H9 (cell line): ENCODE measurements around the gene NKAIN1. TPM values are rescaled to one million over a fixed set of nuclear protein-coding genes. Genes with fewer than 3 reads are reported as not detected.

Source experiments
- DNase-seq: peaks from one replicate; pipeline ENCODE4 v3.0.0-alpha.2; 2017
- H2AFZ ChIP-seq: one replicate; pipeline ENCODE4 v1.6.1; 2013; ENCODE audit warnings: mild to moderate bottlenecking, low read length, control low read depth, moderate library complexity
- H2AK5ac ChIP-seq: 2 replicates; pipeline ENCODE4 v1.6.1; 2013; ENCODE audit warnings: low read length, control low read depth, mixed read lengths; ENCODE audit not compliant: insufficient read length
- H2BK120ac ChIP-seq: one replicate; pipeline ENCODE4 v1.6.1; 2013; ENCODE audit warnings: low read depth, mild to moderate bottlenecking, low read length, control low read depth, inconsistent platforms; ENCODE audit not compliant: poor library complexity, severe bottlenecking
- H2BK12ac ChIP-seq: 2 replicates; pipeline ENCODE4 v1.6.1; 2013; ENCODE audit warnings: low read length, control low read depth, mixed read lengths, low read depth; ENCODE audit not compliant: insufficient read length
- H2BK15ac ChIP-seq: 2 replicates; pipeline ENCODE4 v1.6.1; 2013; ENCODE audit warnings: low read depth, low read length, control low read depth
- H2BK20ac ChIP-seq: one replicate; pipeline ENCODE4 v1.6.1; 2013; ENCODE audit warnings: low read depth, mild to moderate bottlenecking, low read length, control low read depth, inconsistent platforms; ENCODE audit not compliant: poor library complexity, severe bottlenecking
- H2BK5ac ChIP-seq: 2 replicates; pipeline ENCODE4 v1.6.1; 2013; ENCODE audit warnings: low read length, control low read depth, mixed read lengths; ENCODE audit not compliant: insufficient read length
- H3K14ac ChIP-seq: 2 replicates; pipeline ENCODE4 v1.6.1; 2013; ENCODE audit warnings: low read length, control low read depth; ENCODE audit not compliant: insufficient read depth
- H3K18ac ChIP-seq: 2 replicates; pipeline ENCODE4 v1.6.1; 2013; ENCODE audit warnings: low read depth, mild to moderate bottlenecking, mixed read lengths, low read length, control low read depth; ENCODE audit not compliant: insufficient read length
- H3K23ac ChIP-seq: 2 replicates; pipeline ENCODE4 v1.6.1; 2013; ENCODE audit warnings: low read length, control low read depth, mixed read lengths, low read depth; ENCODE audit not compliant: insufficient read length
- H3K23me2 ChIP-seq: 2 replicates; pipeline ENCODE4 v1.6.1; 2013; ENCODE audit warnings: low read depth, mild to moderate bottlenecking, mixed read lengths, low read length, control low read depth; ENCODE audit not compliant: insufficient read length, poor library complexity, severe bottlenecking
- H3K27ac ChIP-seq: 2 replicates; pipeline ENCODE4 v1.5.1; 2013; ENCODE audit warnings: low read length, control low read depth, mixed read lengths, low read depth; ENCODE audit not compliant: insufficient read length
- H3K27me3 ChIP-seq: 2 replicates; pipeline ENCODE4 v1.6.1; 2013; ENCODE audit warnings: low read length, control low read depth, inconsistent platforms; ENCODE audit not compliant: insufficient read depth
- H3K4ac ChIP-seq: 2 replicates; pipeline ENCODE4 v1.6.1; 2013; ENCODE audit warnings: low read depth, mild to moderate bottlenecking, control low read depth, inconsistent platforms, low read length, moderate library complexity
- H3K4me1 ChIP-seq: 2 replicates; pipeline ENCODE4 v1.6.1; 2013; ENCODE audit warnings: low read length, control low read depth, inconsistent platforms; ENCODE audit not compliant: insufficient read depth
- H3K4me2 ChIP-seq: 2 replicates; pipeline ENCODE4 v1.6.1; 2013; ENCODE audit warnings: low read length, control low read depth, mixed read lengths; ENCODE audit not compliant: insufficient read length, insufficient read depth
- H3K56ac ChIP-seq: 2 replicates; pipeline ENCODE4 v1.6.1; 2013; ENCODE audit warnings: low read depth, mild to moderate bottlenecking, mixed read lengths, low read length, control low read depth; ENCODE audit not compliant: insufficient read length
- H3K79me1 ChIP-seq: 2 replicates; pipeline ENCODE4 v1.6.1; 2013; ENCODE audit warnings: low read depth, mild to moderate bottlenecking, moderate library complexity, low read length, control low read depth, inconsistent platforms; ENCODE audit not compliant: insufficient read depth, poor library complexity, severe bottlenecking
- H3K79me2 ChIP-seq: 2 replicates; pipeline ENCODE4 v1.6.1; 2013; ENCODE audit warnings: low read length, control low read depth, inconsistent platforms; ENCODE audit not compliant: insufficient read depth
- H3K9ac ChIP-seq: 2 replicates; pipeline ENCODE4 v1.6.1; 2013; ENCODE audit warnings: low read length, control low read depth, mixed read lengths; ENCODE audit not compliant: insufficient read length; ENCODE audit errors: extremely low read depth
- H3K9me3 ChIP-seq: one replicate; pipeline ENCODE4 v1.6.1; 2013; ENCODE audit warnings: low read depth, low read length, inconsistent platforms; ENCODE audit not compliant: control insufficient read depth
- H3T11ph ChIP-seq: one replicate; pipeline ENCODE4 v1.6.1; 2013; ENCODE audit warnings: mild to moderate bottlenecking, low read length, control low read depth, inconsistent platforms
- H4K20me1 ChIP-seq: one replicate; pipeline ENCODE4 v1.6.1; 2013; ENCODE audit not compliant: control insufficient read depth, insufficient read length, insufficient read depth
- H4K5ac ChIP-seq: 2 replicates; pipeline ENCODE4 v1.6.1; 2013; ENCODE audit warnings: low read depth, mild to moderate bottlenecking, mixed read lengths, low read length, control low read depth; ENCODE audit not compliant: insufficient read length
- H4K8ac ChIP-seq: replicated peaks from 2 replicates; pipeline ENCODE4 v1.6.1; 2013; ENCODE audit warnings: low read length, control low read depth, mixed read lengths, low read depth; ENCODE audit not compliant: insufficient read length
- H4K91ac ChIP-seq: 2 replicates; pipeline ENCODE4 v1.6.1; 2013; ENCODE audit warnings: low read depth, mild to moderate bottlenecking, moderate library complexity, mixed read lengths, low read length, control low read depth; ENCODE audit not compliant: insufficient read length
- H3K27ac Mint-ChIP-seq, 3 experiments: 2 replicates in 2 of 3; 3 replicates in 1 of 3; pipeline ENCODE4 v1.8.0; 2020 to 2021; ENCODE audit warnings: mixed read lengths in 3 of 3, mild to moderate bottlenecking in 1 of 3, moderate library complexity in 1 of 3
- H3K27me3 Mint-ChIP-seq: 2 replicates; pipeline ENCODE4 v1.8.0; 2021; ENCODE audit warnings: low read depth, mild to moderate bottlenecking, moderate library complexity, mixed read lengths
- H3K36me3 Mint-ChIP-seq, 3 experiments: 2 replicates in 2 of 3; 3 replicates in 1 of 3; pipeline ENCODE4 v1.8.0; 2020 to 2021; ENCODE audit warnings: low read depth in 3 of 3, mixed read lengths in 3 of 3; ENCODE audit not compliant: insufficient read depth in 1 of 3
- H3K4me1 Mint-ChIP-seq, 2 experiments: 2 replicates each; pipeline ENCODE4 v1.8.0; 2020; ENCODE audit warnings: mixed read lengths in 2 of 2
- H3K4me3 Mint-ChIP-seq, 2 experiments: 2 replicates in 1 of 2; 3 replicates in 1 of 2; pipeline ENCODE4 v1.8.0; 2020 to 2021; ENCODE audit warnings: mild to moderate bottlenecking in 2 of 2, mixed read lengths in 2 of 2, moderate library complexity in 1 of 2
- H3K9me3 Mint-ChIP-seq, 2 experiments: 2 replicates in 1 of 2; 3 replicates in 1 of 2; pipeline ENCODE4 v1.8.0; 2020; ENCODE audit warnings: mild to moderate bottlenecking in 2 of 2, mixed read lengths in 2 of 2, moderate library complexity in 1 of 2
- CTCF ChIP-seq: fragments of 200-600 bp; sonication (generic); conservative IDR thresholded peaks from 3 replicates; pipeline ENCODE4 v1.8.0; 2021; ENCODE audit warnings: antibody characterized with exemption, mild to moderate bottlenecking
- WGBS: extraction: QIAGEN DNeasy Blood & Tissue Kit; methylation state at CpG from one replicate; pipeline ENCODE4 v1.1.7; 2013; ENCODE audit warnings: missing lambda C conversion rate, low lambda C conversion rate, mixed read lengths; ENCODE audit not compliant: insufficient read length; ENCODE audit errors: extremely low coverage; 5-methylcytosine and 5-hydroxymethylcytosine counted together
- total RNA-seq: library from RNA; stranded (reverse); gene quantifications from 2 replicates; pipeline ENCODE4 v1.2.1, GENCODE V29; 2021

The NKAIN1 gene
- total RNA-seq, 1 experiment from 2014 or later = 25.6 TPM

GRCh38 chr1:31145648-31146047 lies 94.0 kb downstream of the NKAIN1 start:
- H2AFZ ChIP-seq = no peak overlapping the region
- H3K79me2 ChIP-seq = no peaks in the 10 kb centered on the region
- no peaks in the 10 kb centered on the region for H4K20me1 ChIP-seq
- no peak overlapping the region for H3K18ac ChIP-seq
- H3K23me2 ChIP-seq = no peaks in the 10 kb centered on the region
- no peaks in the 10 kb centered on the region for H3K4me1 ChIP-seq
- H4K5ac ChIP-seq = no peak overlapping the region
- H3K79me1 ChIP-seq = no peaks in the 10 kb centered on the region
- peaks cover 4 to 7% of the 10 kb centered on the region in 2 experiments for H3K4me1 Mint-ChIP-seq
- no peak overlapping the region for H3K56ac ChIP-seq
- H2BK12ac ChIP-seq = no peak overlapping the region
- H3K4me3 Mint-ChIP-seq = no peak overlapping the region
- no peak overlapping the region for H3K23ac ChIP-seq
- H3K36me3 Mint-ChIP-seq = no peaks in the 10 kb centered on the region
- H3K27me3 ChIP-seq = no peaks in the 10 kb centered on the region
- DNase-seq = no peak
- no peak overlapping the region for H3K27ac Mint-ChIP-seq
- H2BK15ac ChIP-seq = no peak overlapping the region
- no peak overlapping the region for H3K4me2 ChIP-seq
- WGBS = no CpG with 5 or more reads among the region's 3 CpGs
- no peak overlapping the region for H3K4ac ChIP-seq
- TF ChIP-seq CTCF = no peak
- no peak overlapping the region for H4K91ac ChIP-seq
- H3T11ph ChIP-seq = no peak overlapping the region
- no peak overlapping the region for H3K9ac ChIP-seq
- H2BK5ac ChIP-seq = no peak overlapping the region
- no peaks in the 10 kb centered on the region for H3K27me3 Mint-ChIP-seq
- H2BK120ac ChIP-seq = no peak overlapping the region
- no peak overlapping the region for H4K8ac ChIP-seq
- H2BK20ac ChIP-seq = no peak overlapping the region
- no peaks in the 10 kb centered on the region; a peak in 1 of 5 replicates for H3K9me3 Mint-ChIP-seq
- no peaks in the 10 kb centered on the region for H3K9me3 ChIP-seq
- no peak overlapping the region for H3K14ac ChIP-seq
- H3K27ac ChIP-seq = no peak overlapping the region
- no peak overlapping the region for H2AK5ac ChIP-seq
